ENCODE results near the gene IFNAR2.
"Not testable (repeated sequence)": the region's sequence is repeated elsewhere in the genome, so short reads cannot be mapped to it uniquely, and the experiment has no call there.

IFNAR2 gene

GRCh38 chr21:33245289-33245918 is 15.7 kb downstream of the IFNAR2 start:
- DNase-seq = no peak

- no peak for DNase-seq
Measured at GRCh38 chr21:33246506-33246905, 16.8 kb downstream of the IFNAR2 start.

- no peak for DNase-seq
Measured at GRCh38 chr21:33246963-33247362, 17.2 kb downstream of the IFNAR2 start.

- DNase-seq = no peak
Measured at GRCh38 chr21:33247599-33247998, 17.9 kb downstream of the IFNAR2 start.

- DNase-seq = no peak
Measured at GRCh38 chr21:33249331-33250002, 19.7 kb downstream of the IFNAR2 start.

GRCh38 chr21:33251119-33251518 is 21.4 kb downstream of the IFNAR2 start:
- no peak for DNase-seq

- DNase-seq = not testable (repeated sequence)
Measured at GRCh38 chr21:33253382-33253781, 23.6 kb downstream of the IFNAR2 start.

- DNase-seq = no peak
Measured at GRCh38 chr21:33254766-33255165, 25.0 kb downstream of the IFNAR2 start.

- no peak for DNase-seq
Measured at GRCh38 chr21:33255404-33255803, 25.7 kb downstream of the IFNAR2 start.

GRCh38 chr21:33256019-33256418 is 26.3 kb downstream of the IFNAR2 start:
- DNase-seq = no peak

GRCh38 chr21:33257094-33257803 is 27.5 kb downstream of the IFNAR2 start:
- DNase-seq = no peak

- DNase-seq = no peak
Measured at GRCh38 chr21:33258475-33258874, 28.7 kb downstream of the IFNAR2 start.

- DNase-seq = no peak
Measured at GRCh38 chr21:33259428-33259827, 29.7 kb downstream of the IFNAR2 start.

GRCh38 chr21:33259995-33260394 is 30.3 kb downstream of the IFNAR2 start:
- DNase-seq = no peak

GRCh38 chr21:33261635-33262034 is 31.9 kb downstream of the IFNAR2 start:
- no peak for DNase-seq

GRCh38 chr21:33262921-33263320 is 33.2 kb downstream of the IFNAR2 start:
- DNase-seq = no peak

- no peak for DNase-seq
Measured at GRCh38 chr21:33264561-33264960, 34.8 kb downstream of the IFNAR2 start.

GRCh38 chr21:33265664-33266049 is 35.9 kb downstream of the IFNAR2 start:
- no peak for DNase-seq

GRCh38 chr21:33266050-33266788 is 36.5 kb downstream of the IFNAR2 start, which contains the start of gene IL10RB:
Gene IL10RB (plus strand): TSS chr21:33266367. CDS start chr21:33266466, 99 bp downstream.
- peak; percentile 74 for DNase-seq

- DNase-seq = peak; percentile 35
Measured at GRCh38 chr21:33266789-33267135, 37.0 kb downstream of the IFNAR2 start.

GRCh38 chr21:33267250-33267649 is 37.5 kb downstream of the IFNAR2 start:
- DNase-seq = no peak

- no peak for DNase-seq
Measured at GRCh38 chr21:33268393-33268736, 38.6 kb downstream of the IFNAR2 start.

- peak; percentile 42 for DNase-seq
Measured at GRCh38 chr21:33268737-33269441, 39.2 kb downstream of the IFNAR2 start.

All from activated naive CD4-positive, alpha-beta T cell treated with Interleukin-2 at 50 U/mL for 16 hours (primary cell).